HepG2 (cell line): ENCODE results near the gene CBLN3. TPM values are rescaled to one million over a fixed set of nuclear protein-coding genes. Genes with fewer than 3 reads are reported as not detected.

Experiments used
- FOXA1 ChIP-seq, 2 experiments: fragments of 450-650 bp in 1 of 2; sonication (generic) in 1 of 2; formaldehyde crosslinking in 1 of 2; IDR thresholded peaks; 2 replicates each; pipeline versions ENCODE4 v1.4.0 to v1.6.1; 2016 to 2020; ENCODE audit warnings: missing genetic modification reagents in 1 of 2
- HOXA3 ChIP-seq: sonication (generic); formaldehyde crosslinking; IDR thresholded peaks from 2 replicates; pipeline ENCODE4 v1.5.0; 2020; ENCODE audit warnings: missing genetic modification reagents
- NCOA5 ChIP-seq: sonication (generic); formaldehyde crosslinking; IDR thresholded peaks from 2 replicates; pipeline ENCODE4 v1.4.0; 2020; ENCODE audit warnings: missing genetic modification reagents
- RARA ChIP-seq: IDR thresholded peaks from 2 replicates; pipeline ENCODE4 v1.6.1; 2016; ENCODE audit warnings: missing genetic modification reagents, missing compliant biosample characterization
- RBFOX2 ChIP-seq: fragments of 200-400 bp; formaldehyde crosslinking; IDR thresholded peaks from 2 replicates; pipeline ENCODE4 v1.6.1; 2017; ENCODE audit warnings: low read depth, mild to moderate bottlenecking, low read length
- TARDBP ChIP-seq: sonication (generic); formaldehyde crosslinking; IDR thresholded peaks from 2 replicates; pipeline ENCODE4 v1.8.0; 2022; ENCODE audit warnings: mild to moderate bottlenecking, missing genetic modification reagents
- WIZ ChIP-seq: sonication (generic); formaldehyde crosslinking; IDR thresholded peaks from 2 replicates; pipeline ENCODE4 v1.5.1; 2020; ENCODE audit warnings: mild to moderate bottlenecking, missing genetic modification reagents
- ZFP36 ChIP-seq: fragments of 150-350 bp; IDR thresholded peaks from 2 replicates; pipeline ENCODE4 v1.6.1; 2018; ENCODE audit warnings: borderline replicate concordance, low read length, low read depth; ENCODE audit not compliant: partially characterized antibody
- ZNF207 ChIP-seq: fragments of 450-650 bp; IDR thresholded peaks from 2 replicates; pipeline ENCODE4 v1.6.1; 2016; ENCODE audit warnings: antibody characterized with exemption, borderline replicate concordance
- ZNF280B ChIP-seq: sonication (generic); formaldehyde crosslinking; IDR thresholded peaks from 2 replicates; pipeline ENCODE4 v1.5.0; 2020; ENCODE audit warnings: missing genetic modification reagents, mild to moderate bottlenecking, borderline replicate concordance
- ZNF281 ChIP-seq: sonication (generic); formaldehyde crosslinking; IDR thresholded peaks from 2 replicates; pipeline ENCODE4 v1.4.0; 2020; ENCODE audit warnings: missing genetic modification reagents, borderline replicate concordance
- ZNF318 ChIP-seq: sonication (generic); formaldehyde crosslinking; IDR thresholded peaks from 2 replicates; pipeline ENCODE4 v1.4.0; 2020; ENCODE audit warnings: mild to moderate bottlenecking, missing genetic modification reagents
- ZNF549 ChIP-seq: sonication (generic); formaldehyde crosslinking; IDR thresholded peaks from 2 replicates; pipeline ENCODE4 v1.5.0; 2020; ENCODE audit warnings: missing genetic modification reagents
- polyA plus RNA-seq, 8 experiments: library from polyadenylated mRNA; depleted of rRNA in 3 of 8; stranded (reverse) in 7 of 8; unstranded in 1 of 8; fragments of >200 nt; fragmentation: Illumina TruSeq in 4 of 8; extraction: Trizol in 4 of 8; gene quantifications; 2 replicates each; pipeline versions ENCODE4 v1.2.1 to v1.2.3, GENCODE V29; 2011 to 2016; ENCODE audit warnings: low read depth in 4 of 8, missing spikeins in 1 of 8, mixed read lengths in 1 of 8; ENCODE audit not compliant: insufficient read depth in 1 of 8
- total RNA-seq, 5 experiments: library from RNA; depleted of rRNA; stranded (reverse); fragments of >200 nt; fragmentation: Illumina TruSeq; extraction: Trizol; gene quantifications; 2 replicates each; pipeline ENCODE4 v1.2.3, GENCODE V29; 2016; ENCODE audit warnings: low read depth in 1 of 5
- TF ChIP-seq, protein P1 (sequence below): sonication (generic); formaldehyde crosslinking; IDR thresholded peaks from 2 replicates; pipeline ENCODE4 v1.5.0; 2020; ENCODE audit warnings: mild to moderate bottlenecking, missing genetic modification reagents

CBLN3 gene
- total and polyA plus RNA-seq, 2 of the 13 experiments (the other 11 are each of a cell fraction or from before 2014, with no cell fraction given) = 0.66 to 0.98 TPM

GRCh38 chr14:24431569-24432258, 2.2 kb upstream of the CBLN3 start (continued):
- no peak for TF ChIP-seq ZNF281 (CRISPR knock-in tag)
- no peak for TF ChIP-seq NCOA5 (CRISPR knock-in tag)
- TF ChIP-seq ZNF549 = no peak
- TF ChIP-seq, protein P1, sequence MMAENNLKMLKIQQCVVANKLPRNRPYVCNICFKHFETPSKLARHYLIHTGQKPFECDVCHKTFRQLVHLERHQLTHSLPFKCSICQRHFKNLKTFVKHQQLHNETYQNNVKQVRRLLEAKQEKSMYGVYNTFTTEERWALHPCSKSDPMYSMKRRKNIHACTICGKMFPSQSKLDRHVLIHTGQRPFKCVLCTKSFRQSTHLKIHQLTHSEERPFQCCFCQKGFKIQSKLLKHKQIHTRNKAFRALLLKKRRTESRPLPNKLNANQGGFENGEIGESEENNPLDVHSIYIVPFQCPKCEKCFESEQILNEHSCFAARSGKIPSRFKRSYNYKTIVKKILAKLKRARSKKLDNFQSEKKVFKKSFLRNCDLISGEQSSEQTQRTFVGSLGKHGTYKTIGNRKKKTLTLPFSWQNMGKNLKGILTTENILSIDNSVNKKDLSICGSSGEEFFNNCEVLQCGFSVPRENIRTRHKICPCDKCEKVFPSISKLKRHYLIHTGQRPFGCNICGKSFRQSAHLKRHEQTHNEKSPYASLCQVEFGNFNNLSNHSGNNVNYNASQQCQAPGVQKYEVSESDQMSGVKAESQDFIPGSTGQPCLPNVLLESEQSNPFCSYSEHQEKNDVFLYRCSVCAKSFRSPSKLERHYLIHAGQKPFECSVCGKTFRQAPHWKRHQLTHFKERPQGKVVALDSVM (CRISPR knock-in tag) = no peak
- peak; percentile 77; the same call in 1 of the 2 replicates for TF ChIP-seq HOXA3 (CRISPR knock-in tag)
- peak; percentile 28; the same call in 1 of the 2 replicates for TF ChIP-seq RARA (CRISPR knock-in tag)
- TF ChIP-seq ZFP36 = no peak
- peak; percentile 46 for TF ChIP-seq TARDBP (CRISPR knock-in tag)
- TF ChIP-seq FOXA1 (IDR thresholded peaks at IDR 0.05) = no peak
- TF ChIP-seq FOXA1 (CRISPR knock-in tag; IDR thresholded peaks at IDR 0.05) = no peak
- no peak for TF ChIP-seq RBFOX2
- no peak for TF ChIP-seq ZNF280B (CRISPR knock-in tag)
- no peak for TF ChIP-seq ZNF207
- no peak for TF ChIP-seq WIZ (CRISPR knock-in tag)
- no peak for TF ChIP-seq ZNF318 (CRISPR knock-in tag)
